Natural killer cell treated with Interleukin-12 subunit alpha and Interleukin-12 subunit beta and Interleukin-15 and Interleukin-18, amount 100 ng/mL, for 72 hours (primary cell): ENCODE measurements around the gene TIMM17B. TPM values are rescaled to one million over a fixed set of nuclear protein-coding genes. Genes with fewer than 3 reads are reported as not detected.

Experiments used
- ATAC-seq, 2 donors: fragments of 150-1000 bp; cut with Tn5 transposase in 1 of 2; sonication (Bioruptor Pico), chemical (Tn5 transposase) in 1 of 2; 2 replicates each; pipeline ENCODE4 v1.10.0; 2021
- DNase-seq: peaks from one replicate; pipeline ENCODE4 v3.0.0; 2022; ENCODE audit warnings: low spot score
- H3K27ac Mint-ChIP-seq, 2 donors: 1 replicate in 1 of 2; 2 replicates in 1 of 2; pipeline ENCODE4 v1.8.0; 2022; ENCODE audit warnings: mixed read lengths in 2 of 2, mild to moderate bottlenecking in 1 of 2, moderate library complexity in 1 of 2
- H3K27me3 Mint-ChIP-seq, 2 donors: 1 replicate in 1 of 2; 2 replicates in 1 of 2; pipeline ENCODE4 v1.8.0; 2022; ENCODE audit warnings: mixed read lengths in 2 of 2
- H3K36me3 Mint-ChIP-seq: one replicate; pipeline ENCODE4 v1.8.0; 2022; ENCODE audit warnings: mixed read lengths
- H3K4me1 Mint-ChIP-seq, 2 donors: 1 replicate in 1 of 2; 2 replicates in 1 of 2; pipeline ENCODE4 v1.8.0; 2022; ENCODE audit warnings: low read depth in 2 of 2, mixed read lengths in 2 of 2, mild to moderate bottlenecking in 1 of 2
- H3K4me3 Mint-ChIP-seq: one replicate; pipeline ENCODE4 v1.8.0; 2022; ENCODE audit warnings: mixed read lengths
- H3K9me3 Mint-ChIP-seq: 2 replicates; pipeline ENCODE4 v1.8.0; 2022; ENCODE audit warnings: mixed read lengths
- total RNA-seq, 2 donors: library from RNA; stranded (reverse); gene quantifications; one replicate each; pipeline ENCODE4 v1.2.3, GENCODE V29; 2022

Gene TIMM17B
- total RNA-seq, 2 donors from 2014 or later = 64.0 to 64.6 TPM

- no peaks in the 10 kb centered on the region for H3K27me3 Mint-ChIP-seq
Observed at GRCh38 chrX:48927736-48928382, 30.3 kb upstream of the TIMM17B start.

GRCh38 chrX:48927123-48927522 is 29.6 kb upstream of the TIMM17B start:
- Mint-ChIP-seq H3K4me3 (no peak overlapping the region), H3K36me3 (peaks cover 12% of the 10 kb centered on the region), H3K4me1 (peaks cover 9 to 31% of the 10 kb centered on the region in 2 donors), H3K27me3 (no peaks in the 10 kb centered on the region), H3K9me3 (no peaks in the 10 kb centered on the region), H3K27ac (peak overlapping the region in 1 of 2 donors; percentile 76)
- no peak for ATAC-seq
- no peak for DNase-seq

More at GRCh38 chrX:48927736-48928382, 30.3 kb upstream of the TIMM17B start:
- no peaks in the 10 kb centered on the region for H3K9me3 Mint-ChIP-seq
- no peak for DNase-seq
- peaks cover 9 to 31% of the 10 kb centered on the region in 2 donors for H3K4me1 Mint-ChIP-seq
- H3K36me3 Mint-ChIP-seq = peaks cover 12% of the 10 kb centered on the region
- H3K4me3 Mint-ChIP-seq = no peak overlapping the region
- H3K27ac Mint-ChIP-seq = no peak overlapping the region
- no peak for ATAC-seq

- H3K27ac Mint-ChIP-seq = peak overlapping the region; percentile 76
- H3K4me1 Mint-ChIP-seq = peaks cover 25 to 44% of the 10 kb centered on the region in 2 donors
- DNase-seq = no peak
- H3K36me3 Mint-ChIP-seq = peaks cover 6% of the 10 kb centered on the region
- H3K9me3 Mint-ChIP-seq = no peaks in the 10 kb centered on the region
- no peaks in the 10 kb centered on the region for H3K27me3 Mint-ChIP-seq
- peak; percentile 56 to 70 for ATAC-seq
- H3K4me3 Mint-ChIP-seq = peak overlapping the region; percentile 80
Observed at GRCh38 chrX:48924270-48924669, 26.7 kb upstream of the TIMM17B start.

- DNase-seq (no peak), ATAC-seq (no peak)
- Mint-ChIP-seq H3K9me3 (no peaks in the 10 kb centered on the region), H3K27me3 (no peaks in the 10 kb centered on the region), H3K36me3 (peaks cover 6% of the 10 kb centered on the region), H3K4me1 (peaks cover 25 to 47% of the 10 kb centered on the region in 2 donors), H3K4me3 (peak overlapping the region; percentile 80), H3K27ac (peak overlapping the region; percentile 76)
Observed at GRCh38 chrX:48923771-48924170, 26.2 kb upstream of the TIMM17B start.

- peak overlapping the region; percentile 86 to 93 for H3K27ac Mint-ChIP-seq
- H3K4me3 Mint-ChIP-seq = peak overlapping the region; percentile 100
- H3K27me3 Mint-ChIP-seq = no peaks in the 10 kb centered on the region
- ATAC-seq (no peak), DNase-seq (no peak)
- peaks cover 25 to 54% of the 10 kb centered on the region in 2 donors for H3K4me1 Mint-ChIP-seq
- no peaks in the 10 kb centered on the region for H3K9me3 Mint-ChIP-seq
- H3K36me3 Mint-ChIP-seq = peaks cover 20% of the 10 kb centered on the region
Observed at GRCh38 chrX:48920718-48921104, 23.1 kb upstream of the TIMM17B start.

GRCh38 chrX:48919947-48920717 is 22.6 kb upstream of the TIMM17B start:
- Mint-ChIP-seq H3K4me3 (peak overlapping the region; percentile 100), H3K27ac (peak overlapping the region; percentile 86 to 93), H3K4me1 (peaks cover 29 to 55% of the 10 kb centered on the region in 2 donors), H3K27me3 (no peaks in the 10 kb centered on the region), H3K36me3 (peaks cover 20% of the 10 kb centered on the region), H3K9me3 (no peaks in the 10 kb centered on the region)
- ATAC-seq (peak in 1 of 2 donors; percentile 42), DNase-seq (no peak)

- H3K4me1 Mint-ChIP-seq = peaks cover 33 to 59% of the 10 kb centered on the region in 2 donors
- DNase-seq = no peak
- peak; percentile 28 to 29 for ATAC-seq
- H3K27me3 Mint-ChIP-seq = no peaks in the 10 kb centered on the region
- H3K36me3 Mint-ChIP-seq = peaks cover 25% of the 10 kb centered on the region
- H3K9me3 Mint-ChIP-seq = no peaks in the 10 kb centered on the region
- H3K27ac Mint-ChIP-seq = peak overlapping the region; percentile 86 to 93
- peak overlapping the region; percentile 100 for H3K4me3 Mint-ChIP-seq
Observed at GRCh38 chrX:48919360-48919841, 21.8 kb upstream of the TIMM17B start.

- Mint-ChIP-seq H3K27ac (peak within 1 kb of the TSS; percentile 86 to 93), H3K4me1 (peaks cover 30 to 59% of the 10 kb centered on the region in 2 donors), H3K9me3 (no peaks in the 10 kb centered on the region), H3K36me3 (peaks cover 22% of the 10 kb centered on the region), H3K4me3 (peak within 1 kb of the TSS; percentile 100), H3K27me3 (no peaks in the 10 kb centered on the region)
- DNase-seq (peak; percentile 95), ATAC-seq (peak; percentile 89 to 91)
Observed at GRCh38 chrX:48918643-48919340, 21.2 kb upstream of the TIMM17B start, which contains the start of gene PIM2. PIM2 (minus strand) TSS chrX:48919024; CDS start chrX:48918834, 190 bp downstream.

- Mint-ChIP-seq H3K4me3 (peak overlapping the region; percentile 100), H3K36me3 (peaks cover 22% of the 10 kb centered on the region), H3K4me1 (peaks cover 30 to 62% of the 10 kb centered on the region in 2 donors), H3K27ac (peak overlapping the region; percentile 86 to 93), H3K27me3 (no peaks in the 10 kb centered on the region), H3K9me3 (no peaks in the 10 kb centered on the region)
- no peak for DNase-seq
- no peak for ATAC-seq
Observed at GRCh38 chrX:48918301-48918642, 20.7 kb upstream of the TIMM17B start.

GRCh38 chrX:48917139-48918001 is 19.8 kb upstream of the TIMM17B start:
- peaks cover 25% of the 10 kb centered on the region for H3K36me3 Mint-ChIP-seq
- ATAC-seq = peak; percentile 61 to 70
- DNase-seq = peak; percentile 92
- no peaks in the 10 kb centered on the region for H3K9me3 Mint-ChIP-seq
- H3K27ac Mint-ChIP-seq = peak overlapping the region; percentile 86 to 93
- no peaks in the 10 kb centered on the region for H3K27me3 Mint-ChIP-seq
- peak overlapping the region; percentile 100 for H3K4me3 Mint-ChIP-seq
- peaks cover 33 to 62% of the 10 kb centered on the region in 2 donors for H3K4me1 Mint-ChIP-seq

- H3K27ac Mint-ChIP-seq = peak overlapping the region; percentile 56 to 87
- ATAC-seq (no peak), DNase-seq (no peak)
- H3K4me3 Mint-ChIP-seq = peak overlapping the region; percentile 100
- H3K9me3 Mint-ChIP-seq = no peaks in the 10 kb centered on the region
- peaks cover 0 to 7% of the 10 kb centered on the region in 2 donors for H3K27me3 Mint-ChIP-seq
- peaks cover 44 to 66% of the 10 kb centered on the region in 2 donors for H3K4me1 Mint-ChIP-seq
- peaks cover 32% of the 10 kb centered on the region for H3K36me3 Mint-ChIP-seq
Observed at GRCh38 chrX:48914593-48915493, 17.3 kb upstream of the TIMM17B start.
